Activated CD8-positive, alpha-beta T cell treated with anti-CD3 and anti-CD28 coated beads, Interleukin-2, amount 10 ng/mL, durations not matched to agents 7 days and 5 days (primary cell): ENCODE results near the gene ATXN10. TPM values are rescaled to one million over a fixed set of nuclear protein-coding genes. Genes with fewer than 3 reads are reported as not detected.

Experiments used
- ATAC-seq: fragments of 150-1000 bp; cut with Tn5 transposase; one replicate; pipeline ENCODE4 v1.10.0; 2021; ENCODE audit warnings: moderate library complexity
- CTCF ChIA-PET: fragments of 350-600 bp; sonication (Branson Sonifier 250); formaldehyde crosslinking; loops from one replicate; lab custom pipeline; 2021; ENCODE audit warnings: antibody characterized with exemption; lab: Charles Lee
- POLR2A ChIA-PET: fragments of 350-600 bp; sonication (Branson Sonifier 250); formaldehyde crosslinking; loops from one replicate; lab custom pipeline; 2021; ENCODE audit warnings: antibody characterized with exemption; lab: Charles Lee
- DNase-seq: peaks from one replicate; pipeline ENCODE4 v3.0.0-alpha.2; 2020
- H3K27ac Mint-ChIP-seq: one replicate; pipeline ENCODE4 v1.8.0; 2021; ENCODE audit warnings: mild to moderate bottlenecking, mixed read lengths
- H3K27me3 Mint-ChIP-seq: one replicate; pipeline ENCODE4 v1.8.0; 2021; ENCODE audit warnings: low read depth, mixed read lengths
- H3K36me3 Mint-ChIP-seq: one replicate; pipeline ENCODE4 v1.8.0; 2021; ENCODE audit warnings: low read depth, mixed read lengths
- H3K4me1 Mint-ChIP-seq: one replicate; pipeline ENCODE4 v1.8.0; 2021; ENCODE audit warnings: low read depth, mixed read lengths
- H3K4me3 Mint-ChIP-seq: one replicate; pipeline ENCODE4 v1.8.0; 2021; ENCODE audit warnings: mild to moderate bottlenecking, mixed read lengths
- H3K9me3 Mint-ChIP-seq: one replicate; pipeline ENCODE4 v1.8.0; 2022; ENCODE audit warnings: mixed read lengths; ENCODE audit not compliant: insufficient read depth
- total RNA-seq, 2 experiments: library from RNA; stranded (reverse); gene quantifications; one replicate each; pipeline ENCODE4 v1.2.3, GENCODE V29; 2021

ATXN10 gene
- total RNA-seq, 2 experiments from 2014 or later, result 106 to 114 TPM

- DNase-seq (no peak), ATAC-seq (no peak)
- CTCF ChIA-PET, result interaction anchor here (1.0 kb wide), 1 partner anchor 25 kb away, joined by 4 read pairs; no protein-coding TSS in a partner anchor
- Mint-ChIP-seq H3K36me3 (no peaks in the 10 kb centered on the region), H3K27ac (no peak overlapping the region), H3K9me3 (no peaks in the 10 kb centered on the region), H3K4me1 (no peaks in the 10 kb centered on the region), H3K4me3 (no peak overlapping the region), H3K27me3 (no peaks in the 10 kb centered on the region)
- POLR2A ChIA-PET, result no interaction called here
Observed at GRCh38 chr22:45888221-45889092, 216.8 kb downstream of the ATXN10 start.

GRCh38 chr22:45889093-45889538 is 217.5 kb downstream of the ATXN10 start:
- H3K36me3 Mint-ChIP-seq, result no peaks in the 10 kb centered on the region
- no peak overlapping the region for H3K4me3 Mint-ChIP-seq
- H3K4me1 Mint-ChIP-seq, result no peaks in the 10 kb centered on the region
- H3K27me3 Mint-ChIP-seq, result no peaks in the 10 kb centered on the region
- POLR2A ChIA-PET, result no interaction called here
- CTCF ChIA-PET, result no interaction called here
- no peak for ATAC-seq
- no peaks in the 10 kb centered on the region for H3K9me3 Mint-ChIP-seq
- no peak overlapping the region for H3K27ac Mint-ChIP-seq
- no peak for DNase-seq

- ChIA-PET CTCF (no interaction called here), POLR2A (no interaction called here)
- Mint-ChIP-seq H3K4me3 (no peak overlapping the region), H3K9me3 (no peaks in the 10 kb centered on the region), H3K36me3 (no peaks in the 10 kb centered on the region), H3K27ac (no peak overlapping the region), H3K27me3 (no peaks in the 10 kb centered on the region), H3K4me1 (no peaks in the 10 kb centered on the region)
- DNase-seq (no peak), ATAC-seq (no peak)
Observed at GRCh38 chr22:45889539-45890350, 218.1 kb downstream of the ATXN10 start.

GRCh38 chr22:45890351-45890635 is 218.7 kb downstream of the ATXN10 start:
- no peak for DNase-seq
- H3K27ac Mint-ChIP-seq, result no peak overlapping the region
- H3K4me3 Mint-ChIP-seq, result no peak overlapping the region
- ChIA-PET CTCF (no interaction called here), POLR2A (no interaction called here)
- H3K36me3 Mint-ChIP-seq, result no peaks in the 10 kb centered on the region
- no peaks in the 10 kb centered on the region for H3K9me3 Mint-ChIP-seq
- H3K27me3 Mint-ChIP-seq, result no peaks in the 10 kb centered on the region
- no peak for ATAC-seq
- H3K4me1 Mint-ChIP-seq, result no peaks in the 10 kb centered on the region

- CTCF ChIA-PET, result no interaction called here
- Mint-ChIP-seq H3K36me3 (no peaks in the 10 kb centered on the region), H3K27me3 (no peaks in the 10 kb centered on the region), H3K4me1 (no peaks in the 10 kb centered on the region), H3K27ac (no peak overlapping the region), H3K9me3 (no peaks in the 10 kb centered on the region), H3K4me3 (no peak overlapping the region)
- ATAC-seq, result no peak
- no peak for DNase-seq
- POLR2A ChIA-PET, result no interaction called here
Observed at GRCh38 chr22:45891021-45891421, 219.4 kb downstream of the ATXN10 start.

GRCh38 chr22:45891471-45891995 is 219.9 kb downstream of the ATXN10 start:
- H3K4me1 Mint-ChIP-seq, result no peaks in the 10 kb centered on the region
- no peaks in the 10 kb centered on the region for H3K9me3 Mint-ChIP-seq
- ATAC-seq, result no peak
- ChIA-PET POLR2A (no interaction called here), CTCF (no interaction called here)
- DNase-seq, result no peak
- H3K27ac Mint-ChIP-seq, result no peak overlapping the region
- no peak overlapping the region for H3K4me3 Mint-ChIP-seq
- no peaks in the 10 kb centered on the region for H3K36me3 Mint-ChIP-seq
- no peaks in the 10 kb centered on the region for H3K27me3 Mint-ChIP-seq

- no peaks in the 10 kb centered on the region for H3K4me1 Mint-ChIP-seq
- no peak overlapping the region for H3K27ac Mint-ChIP-seq
- no peaks in the 10 kb centered on the region for H3K36me3 Mint-ChIP-seq
- H3K27me3 Mint-ChIP-seq, result no peaks in the 10 kb centered on the region
- ATAC-seq (no peak), DNase-seq (no peak)
- H3K9me3 Mint-ChIP-seq, result no peaks in the 10 kb centered on the region
- H3K4me3 Mint-ChIP-seq, result no peak overlapping the region
- CTCF ChIA-PET, result no interaction called here
- POLR2A ChIA-PET, result no interaction called here
Observed at GRCh38 chr22:45891996-45892621, 220.5 kb downstream of the ATXN10 start.

GRCh38 chr22:45892681-45893461 is 221.2 kb downstream of the ATXN10 start:
- Mint-ChIP-seq H3K9me3 (no peaks in the 10 kb centered on the region), H3K27me3 (no peaks in the 10 kb centered on the region), H3K4me1 (no peaks in the 10 kb centered on the region), H3K4me3 (no peak overlapping the region), H3K27ac (no peak overlapping the region), H3K36me3 (no peaks in the 10 kb centered on the region)
- ChIA-PET POLR2A (no interaction called here), CTCF (no interaction called here)
- no peak for ATAC-seq
- DNase-seq, result no peak

GRCh38 chr22:45893516-45893915 is 221.9 kb downstream of the ATXN10 start:
- POLR2A ChIA-PET, result no interaction called here
- no peaks in the 10 kb centered on the region for H3K9me3 Mint-ChIP-seq
- no peak for DNase-seq

More at GRCh38 chr22:45893516-45893915, 221.9 kb downstream of the ATXN10 start:
- H3K4me3 Mint-ChIP-seq, result no peak overlapping the region
- no peak overlapping the region for H3K27ac Mint-ChIP-seq
- H3K36me3 Mint-ChIP-seq, result no peaks in the 10 kb centered on the region
- CTCF ChIA-PET, result no interaction called here
- ATAC-seq, result no peak
- H3K4me1 Mint-ChIP-seq, result no peaks in the 10 kb centered on the region
- no peaks in the 10 kb centered on the region for H3K27me3 Mint-ChIP-seq
